GM03348 (cell line): ENCODE measurements around the gene CFAP58.
"Not testable (repeated sequence)": the region's sequence is repeated elsewhere in the genome, so short reads cannot be mapped to it uniquely, and the experiment has no call there.

ENCODE experiments used
- DNase-seq: peaks from one replicate; pipeline ENCODE4 v3.0.0; 2012; ENCODE audit warnings: low spot score

CFAP58 gene

DNA sequence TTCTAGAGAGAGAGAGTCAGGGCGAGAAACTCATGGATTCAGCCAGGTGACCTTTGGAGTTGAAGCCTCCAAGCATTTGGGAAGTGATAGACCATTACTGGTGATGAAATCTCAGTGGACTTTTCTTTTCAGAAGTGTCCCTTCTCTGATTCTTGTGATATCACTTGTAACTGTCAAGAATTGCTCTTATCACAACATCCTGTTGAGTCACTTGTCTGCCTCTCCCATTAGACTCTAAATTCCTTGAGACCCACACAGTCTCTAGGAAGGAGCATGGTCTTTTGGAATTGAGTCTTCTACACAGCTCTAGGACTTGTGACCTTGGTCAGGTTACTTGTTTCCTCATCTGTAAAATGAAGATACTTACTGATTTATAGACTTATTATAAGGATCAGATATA, 81.0 kb downstream of the CFAP58 start:
- DNase-seq: no peak

DNA sequence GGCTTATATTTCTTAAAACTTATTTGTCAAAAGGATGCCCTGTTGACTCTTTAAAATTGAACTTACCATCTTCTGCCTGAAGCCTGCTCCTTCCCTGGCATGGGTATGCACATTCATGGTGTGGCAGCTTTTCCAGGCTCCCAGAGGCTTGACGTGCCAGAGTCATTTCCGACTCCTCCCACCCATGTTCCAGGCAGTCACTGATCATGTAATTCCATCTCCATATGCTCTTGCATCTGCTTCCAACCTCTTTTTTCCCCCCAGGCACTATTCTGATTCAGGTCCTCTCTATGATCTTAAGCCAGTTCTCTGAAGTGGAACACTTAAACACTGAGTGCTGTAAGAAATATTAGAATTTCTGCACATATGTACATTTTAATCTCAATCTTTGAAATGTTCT, 82.2 kb downstream of the CFAP58 start:
- peak; percentile 18 for DNase-seq

GRCh38 chr10:104437226-104437625, 83.6 kb downstream of the CFAP58 start:
- no peak for DNase-seq

- DNase-seq: no peak
Measured at GRCh38 chr10:104440221-104440620, 86.6 kb downstream of the CFAP58 start.

DNA sequence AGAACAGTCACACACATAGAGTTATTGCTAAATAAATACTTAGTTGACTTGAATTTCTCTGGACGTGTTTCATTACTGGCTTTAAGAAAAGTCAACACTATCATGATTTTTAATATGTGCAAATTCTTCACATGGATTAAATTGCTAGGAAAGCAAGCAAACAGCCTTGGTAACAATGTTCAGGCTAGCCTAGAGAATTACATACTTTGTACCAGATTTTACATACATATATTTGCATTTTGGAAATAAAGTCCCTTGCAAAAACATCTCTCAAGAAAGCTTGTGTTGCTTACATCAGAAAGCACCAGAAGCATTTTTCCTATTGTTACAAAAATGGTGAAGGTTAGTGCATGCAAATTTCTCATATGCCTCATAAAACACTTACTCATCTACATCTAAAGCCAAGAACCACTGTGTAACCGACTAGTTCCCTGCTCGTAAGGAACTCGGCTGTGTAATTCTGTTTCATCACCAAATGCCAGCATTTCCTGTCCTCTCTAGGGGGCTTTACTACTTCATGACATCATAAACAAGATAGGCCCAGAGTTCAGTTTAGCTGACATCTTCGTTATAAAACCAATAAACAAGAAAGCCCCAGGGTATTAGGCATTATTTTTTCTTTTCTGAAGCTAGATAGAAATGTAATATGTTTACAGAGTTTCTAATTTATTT, 87.8 kb downstream of the CFAP58 start:
- DNase-seq: peak; percentile 80

DNA sequence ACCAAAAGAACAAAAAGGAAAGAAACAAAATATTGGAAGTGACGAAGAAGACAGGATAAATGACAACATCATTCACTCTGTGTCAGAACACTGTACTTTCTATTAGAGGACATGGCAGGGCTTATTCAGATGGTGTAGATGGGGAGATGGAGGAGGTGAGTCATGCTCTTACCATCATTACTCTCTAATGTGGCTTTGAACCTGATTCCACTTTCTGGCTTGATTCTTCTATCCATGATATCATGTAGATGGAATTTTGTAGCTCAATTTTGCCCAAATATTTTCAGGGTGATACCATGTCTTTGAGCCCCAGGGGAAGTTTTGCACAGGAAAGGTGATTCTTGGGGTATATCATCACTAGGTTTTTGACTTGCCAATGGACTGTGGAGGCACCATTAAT, 91.7 kb downstream of the CFAP58 start:
- DNase-seq: peak; percentile 59

GRCh38 chr10:104446151-104446550, 92.5 kb downstream of the CFAP58 start:
- DNase-seq: no peak

DNA sequence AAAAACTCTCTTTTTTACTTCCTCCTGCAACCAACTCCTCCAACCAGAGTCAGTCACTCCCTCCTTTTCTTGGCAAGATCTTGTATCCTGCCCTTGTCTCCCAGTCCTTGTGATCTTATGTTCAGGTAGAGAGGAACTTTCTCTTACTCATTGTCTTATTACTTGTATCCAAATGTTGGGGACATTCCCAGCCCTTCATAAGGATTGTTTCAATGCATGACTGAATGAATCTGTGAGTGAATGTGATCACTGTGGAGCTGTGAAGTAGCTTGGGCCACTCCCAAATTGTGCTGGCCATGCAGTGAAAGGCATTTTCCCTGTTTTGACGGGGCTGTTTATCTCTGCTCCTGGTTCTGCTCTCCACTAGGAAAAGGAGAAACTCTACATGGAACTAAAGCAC, 93.7 kb downstream of the CFAP58 start:
- no peak for DNase-seq

DNA sequence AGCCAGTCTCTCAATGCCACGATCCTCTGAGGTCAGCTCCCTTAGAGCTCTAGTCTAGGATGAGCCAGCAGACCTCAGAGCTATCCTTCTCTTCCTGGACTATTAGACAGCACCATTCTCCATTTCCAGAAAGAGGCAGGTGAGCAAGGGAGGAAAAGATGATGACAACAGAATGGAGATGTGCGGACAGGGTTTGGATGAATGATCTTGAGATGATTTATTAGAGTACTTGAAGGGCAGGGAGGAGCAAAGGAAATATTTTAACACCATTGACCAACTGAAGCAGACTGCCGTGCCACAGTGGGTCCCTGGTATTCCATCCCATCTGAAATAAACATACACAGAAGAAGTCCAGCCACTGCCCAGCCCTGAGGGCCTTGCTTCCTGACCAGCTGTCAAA, 94.3 kb downstream of the CFAP58 start:
- DNase-seq: no peak

DNA sequence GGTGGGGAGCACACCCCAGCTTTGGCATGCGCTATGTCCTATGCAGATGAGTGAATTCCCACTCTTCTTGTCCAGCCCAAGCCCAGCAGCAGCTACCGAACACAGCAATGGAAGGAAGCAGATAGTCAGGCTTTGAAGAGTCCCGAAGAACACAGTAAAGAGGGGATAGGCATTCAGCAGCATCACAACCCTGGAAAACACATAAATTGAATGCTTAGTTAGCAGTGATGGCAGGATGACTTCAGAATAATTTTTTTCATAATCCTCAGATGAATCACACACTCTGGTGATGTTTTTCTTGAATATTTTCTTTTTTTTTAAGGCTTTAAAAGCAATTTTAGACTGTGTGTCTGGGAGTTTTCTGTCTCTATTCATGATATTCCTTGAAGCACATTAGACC, 95.8 kb downstream of the CFAP58 start:
- peak; percentile 47 for DNase-seq

GRCh38 chr10:104450490-104450889, 96.9 kb downstream of the CFAP58 start:
- DNase-seq: no peak

GRCh38 chr10:104450954-104451353, 97.3 kb downstream of the CFAP58 start:
- peak; percentile 12 for DNase-seq

DNA sequence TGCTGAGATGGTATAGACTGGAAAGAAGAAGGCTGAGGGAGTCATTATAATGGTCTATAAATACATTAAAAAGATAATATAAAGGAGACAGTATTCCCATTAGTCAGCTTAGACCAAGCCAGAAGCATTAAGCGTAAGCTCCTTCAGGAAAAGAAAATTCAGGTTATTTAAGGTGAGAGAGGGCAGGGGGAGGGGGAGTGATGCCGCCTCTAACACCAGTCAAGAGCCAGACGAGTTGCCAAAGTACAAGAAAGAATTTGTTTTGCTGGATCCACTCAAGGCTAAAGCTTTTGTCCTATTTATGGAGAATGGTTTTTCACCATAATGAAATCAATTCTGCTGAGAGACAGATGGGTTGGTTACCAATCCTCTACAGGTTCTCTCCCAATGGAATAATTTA, 99.3 kb downstream of the CFAP58 start:
- DNase-seq: no peak

DNA sequence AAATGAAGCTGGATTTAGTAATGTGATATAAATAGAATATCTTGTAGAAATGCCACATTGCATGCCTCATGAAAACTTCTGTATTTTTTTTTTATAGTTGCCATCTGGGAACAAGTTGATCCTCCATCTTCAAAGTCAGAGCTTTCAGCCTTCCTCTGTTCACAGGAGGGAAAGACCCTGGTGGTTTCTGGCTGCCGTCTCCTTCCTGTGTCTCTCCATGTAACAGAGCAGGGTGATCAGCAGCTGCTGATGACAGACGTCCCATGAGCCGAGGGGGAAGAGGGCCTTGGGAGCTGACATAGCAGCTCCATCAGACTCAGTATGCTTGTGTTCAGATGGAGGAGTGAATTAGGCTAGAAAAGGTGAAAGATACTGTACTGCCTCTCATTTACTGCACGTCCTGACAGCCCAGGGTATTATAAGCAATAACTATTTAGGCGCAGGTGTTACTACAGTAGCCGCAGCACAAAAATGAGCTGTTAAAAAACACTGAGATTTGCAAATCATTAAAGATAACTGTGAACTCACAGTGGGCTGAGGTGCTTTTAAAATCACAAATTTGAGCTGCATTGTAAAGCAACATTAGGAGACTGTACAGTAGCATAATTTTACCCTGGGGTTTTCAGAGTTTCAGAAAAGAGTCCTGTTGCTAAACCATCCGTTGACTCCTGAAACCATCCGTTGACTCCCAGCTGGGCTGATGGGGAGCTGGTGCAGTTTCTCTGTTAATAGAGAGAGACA, 103.3 kb downstream of the CFAP58 start:
- no peak for DNase-seq

GRCh38 chr10:104457543-104457828, 103.9 kb downstream of the CFAP58 start:
- DNase-seq: no peak

- DNase-seq: not testable (repeated sequence)
Measured at GRCh38 chr10:104465575-104465974, 111.9 kb downstream of the CFAP58 start.

DNA sequence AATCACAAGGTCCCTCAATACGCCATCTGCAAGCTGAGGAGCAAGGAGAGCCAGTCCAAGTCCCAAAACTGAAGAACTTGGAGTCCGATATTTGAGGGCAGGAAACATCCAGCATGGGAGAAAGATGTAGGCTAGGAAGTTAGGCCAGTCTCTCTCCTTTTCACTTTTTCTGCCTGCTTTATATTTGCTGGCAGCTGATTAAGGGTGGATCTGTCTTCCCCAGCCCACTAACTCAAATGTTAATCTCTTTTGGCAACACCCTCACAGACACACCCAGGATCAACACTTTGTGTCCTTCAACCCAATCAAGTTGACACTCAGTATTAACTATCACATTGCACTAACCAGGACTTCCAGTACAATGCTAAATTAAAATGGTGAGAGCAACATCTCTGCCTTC, 115.2 kb downstream of the CFAP58 start:
- not testable (repeated sequence) for DNase-seq

DNA sequence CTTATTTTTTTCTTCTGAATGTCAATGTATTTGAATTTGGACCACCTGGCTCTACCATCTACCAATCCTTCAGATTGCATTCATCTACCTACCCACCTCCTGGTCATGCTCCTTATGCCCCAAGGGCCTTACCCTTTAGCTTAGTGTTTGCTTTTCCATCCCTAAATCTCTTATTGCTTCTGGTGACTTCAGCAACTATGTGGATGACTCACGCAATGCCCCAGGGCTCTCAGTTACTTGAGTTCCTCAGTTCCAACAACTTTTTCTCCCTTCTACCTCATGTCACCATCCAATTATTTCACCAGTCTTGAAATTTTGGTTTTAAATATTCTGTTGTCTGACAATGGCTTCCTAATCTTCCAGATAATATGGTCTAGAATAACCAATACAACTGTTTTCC, 118.9 kb downstream of the CFAP58 start:
- no peak for DNase-seq

DNA sequence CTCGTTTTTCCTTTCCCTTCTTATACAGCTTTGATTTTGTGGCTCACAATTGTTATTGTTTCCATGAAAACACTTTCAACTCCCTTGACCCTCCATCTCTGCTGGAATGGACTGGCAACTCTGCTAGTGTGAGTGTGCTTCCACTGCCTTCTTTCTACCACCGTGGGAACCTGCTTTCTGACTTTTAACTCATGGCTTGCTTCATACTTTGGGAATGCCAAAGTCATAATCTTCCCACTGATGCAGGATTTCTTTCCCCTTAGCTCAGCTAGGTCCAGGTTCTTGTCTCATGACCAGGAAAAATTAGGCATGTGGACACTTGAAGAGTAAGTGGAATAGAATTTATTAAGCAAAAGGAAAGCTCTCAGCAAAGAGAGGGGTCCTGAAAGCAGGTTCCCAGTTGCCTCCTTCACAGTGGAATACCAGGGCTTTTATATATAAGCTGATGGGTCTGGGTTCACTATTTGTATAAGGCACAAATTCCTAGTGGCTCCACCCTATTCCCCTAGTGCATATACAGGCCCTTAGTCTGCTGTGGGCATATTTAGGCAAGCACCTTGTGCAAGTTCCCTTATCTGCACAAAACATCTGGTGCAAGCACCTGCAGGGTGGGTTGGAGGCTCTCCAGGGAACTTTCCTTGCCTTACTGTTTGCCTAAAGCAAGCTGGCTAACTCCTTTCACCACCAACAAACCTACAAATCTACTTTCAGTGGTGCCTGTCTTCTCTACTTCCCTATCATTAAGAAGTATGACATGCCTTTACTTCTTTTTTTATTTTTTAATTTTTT, 119.5 kb downstream of the CFAP58 start:
- DNase-seq: no peak

DNA sequence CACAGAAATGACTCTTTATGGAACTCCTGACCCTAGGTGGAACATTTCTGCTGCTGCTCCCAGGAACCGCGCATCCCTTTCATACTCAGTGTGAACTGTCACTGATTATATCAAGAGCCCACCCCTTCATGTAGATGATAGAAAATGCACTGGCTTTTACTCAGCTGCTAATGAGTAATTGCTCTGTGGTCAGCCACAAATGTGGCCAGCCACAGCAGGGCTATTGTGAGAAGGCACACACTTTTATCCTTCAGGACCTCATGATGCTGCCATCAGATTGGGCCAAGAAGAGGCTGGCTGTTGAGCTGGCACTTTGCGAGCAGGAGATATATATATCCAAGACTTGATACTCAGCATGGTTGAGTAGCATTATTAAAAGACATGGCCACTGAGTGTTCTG, 124.7 kb downstream of the CFAP58 start:
- DNase-seq: no peak

GRCh38 chr10:104479906-104480593, 126.4 kb downstream of the CFAP58 start:
- no peak for DNase-seq

GRCh38 chr10:104480797-104481196, 127.2 kb downstream of the CFAP58 start:
- DNase-seq: no peak

DNA sequence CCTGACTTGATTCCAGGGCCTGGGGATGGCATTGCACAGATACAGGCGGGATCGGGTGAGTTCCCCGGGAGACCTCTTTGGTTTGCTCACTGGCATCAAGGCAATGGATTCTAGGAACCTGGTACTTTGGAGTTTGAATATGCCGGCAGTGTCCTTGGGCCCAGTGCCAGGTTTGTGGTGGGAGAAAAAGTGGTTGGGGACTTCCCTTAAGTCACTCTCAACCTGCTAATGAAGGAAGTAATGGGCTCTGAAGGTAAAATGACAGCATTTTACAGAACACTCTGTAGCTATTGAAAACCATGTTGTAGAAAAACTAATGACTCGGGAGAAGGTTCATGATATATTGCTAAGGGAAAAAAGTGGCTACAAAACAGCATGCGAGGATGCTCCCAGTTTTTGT, 129.9 kb downstream of the CFAP58 start:
- no peak for DNase-seq
